ENCODE data around the gene CDHR3. TPM values are rescaled to one million over a fixed set of nuclear protein-coding genes. Genes with fewer than 3 reads are reported as not detected.

Gene CDHR3
- total and polyA plus RNA-seq, 10 of the 15 experiments (the other 5 are each of a cell fraction or from before 2014, with no cell fraction given) = 0.06 to 0.11 TPM; not detected in 8

- TF ChIP-seq NFXL1 (IDR thresholded peaks at IDR 0.05; ENCODE audit: borderline replicate concordance) = no peak
- TF ChIP-seq BACH1 (IDR thresholded peaks at IDR 0.05; ENCODE audit: borderline replicate concordance) = no peak
- no peak for TF ChIP-seq CREM (IDR thresholded peaks at IDR 0.05; ENCODE audit: low read depth)
- TF ChIP-seq NFYB (IDR thresholded peaks at IDR 0.05; ENCODE audit: insufficient read depth, low read depth, low read length) = no peak
- TF ChIP-seq FOXM1 (IDR thresholded peaks at IDR 0.05; ENCODE audit: low read depth, low read length) = no peak
- no peak for TF ChIP-seq RCOR1 (conservative IDR thresholded peaks at IDR 0.05; ENCODE audit: low read depth, low read length)
- TF ChIP-seq TBL1XR1 (IDR thresholded peaks at IDR 0.05; ENCODE audit: low read depth, low read length) = no peak
- TF ChIP-seq LARP7 (IDR thresholded peaks at IDR 0.05) = no peak
These were observed 55.8 kb downstream of the CDHR3 start (continued) for GRCh38 chr7:106018566-106019469.

- RAD21 ChIA-PET (ENCODE audit: unreplicated experiment) = interaction anchor here (0.6 to 1.0 kb wide), 2 partner anchors 17 to 334 kb away, joined by 3 read pairs; no protein-coding TSS in a partner anchor
- TF ChIP-seq PKNOX1 (IDR thresholded peaks at IDR 0.05) (no peak), CREB1 (IDR thresholded peaks at IDR 0.05; ENCODE audit: low read depth) (no peak), STAT1 (conservative IDR thresholded peaks at IDR 0.05) (no peak), EGR1 (IDR thresholded peaks at IDR 0.05; ENCODE audit: borderline replicate concordance in 1 of 2, low read depth in 2 of 2, low read length in 2 of 2) (no peak), TCF3 (IDR thresholded peaks at IDR 0.05; ENCODE audit: borderline replicate concordance, insufficient read depth, low read depth, low read length) (no peak), MXI1 (IDR thresholded peaks at IDR 0.05; ENCODE audit: low read depth, low read length) (no peak), MEF2A (IDR thresholded peaks at IDR 0.05; ENCODE audit: insufficient read depth, low read depth, low read length) (no peak), E2F4 (IDR thresholded peaks at IDR 0.05; ENCODE audit: low read depth, low read length) (no peak), REST (IDR thresholded peaks at IDR 0.05; ENCODE audit: low read depth, low read length) (no peak), HDAC2 (IDR thresholded peaks at IDR 0.05) (no peak)
These were observed 56.4 kb downstream of the CDHR3 start for GRCh38 chr7:106019470-106019820.

More at GRCh38 chr7:106019470-106019820, 56.4 kb downstream of the CDHR3 start:
- Histone ChIP-seq H3K4me3 (no peak overlapping the region), H4K20me1 (ENCODE audit: control insufficient read depth, insufficient read depth) (no peaks in the 10 kb centered on the region), H3K4me2 (ENCODE audit: control insufficient read depth, insufficient read depth) (no peak overlapping the region), H3K27ac (ENCODE audit: control insufficient read depth, insufficient read depth) (no peak overlapping the region), H3K27me3 (replicated peaks in 1 of 2; ENCODE audit: control insufficient read depth in 2 of 2, insufficient read depth in 2 of 2, low read length in 1 of 2) (no peaks in the 10 kb centered on the region), H3K9ac (ENCODE audit: control insufficient read depth, insufficient read depth, low read length) (no peak overlapping the region), H3K9me3 (replicated peaks; ENCODE audit: control insufficient read depth, insufficient read depth, low read length) (no peaks in the 10 kb centered on the region; the same call in 2 of the 3 replicates), H3K4me1 (ENCODE audit: control insufficient read depth, insufficient read depth, low read length) (peaks cover 24% of the 10 kb centered on the region), H3K36me3 (ENCODE audit: control insufficient read depth in 2 of 2, insufficient read depth in 2 of 2, low read length in 1 of 2) (no peaks in the 10 kb centered on the region), H3K79me2 (ENCODE audit: control insufficient read depth, insufficient read depth, low read length) (no peaks in the 10 kb centered on the region), H2AFZ (ENCODE audit: control insufficient read depth, low read depth, low read length) (no peak overlapping the region)
- BruUV-seq (replicated peaks) = no TSS peak
- no peak for ATAC-seq
- DNase-seq (ENCODE audit: low read depth, low spot score) = no peak
- intact Hi-C loops (cut with micrococcal nuclease; ENCODE audit: unreplicated experiment) (no loop called here), in situ Hi-C loops (cut with MboI) (loop anchor here (10.0 kb wide), 1 partner anchor 255 kb away; no protein-coding TSS in a partner anchor)
- ChIA-PET POLR2A (no interaction called here), CTCF (interaction anchor here (0.7 to 1.6 kb wide), 4 partner anchors 11 to 464 kb away, joined by 3 to 6 read pairs (median 4); no protein-coding TSS in a partner anchor), SMC1A (ENCODE audit: uncharacterized antibody, unreplicated experiment) (interaction anchor here (1.7 kb wide), 1 partner anchor 259 kb away, joined by 5 read pairs; no protein-coding TSS in a partner anchor)
- no peak for FAIRE-seq
- 41% methylated on average over 2 of the region's 2 CpGs for WGBS (ENCODE audit: insufficient coverage, insufficient replicate concordance, low lambda C conversion rate, missing lambda C conversion rate)

Data from GM12878 (cell line).